ENCODE results near the gene ZNF714.
A peak's percentile ranks its signal among the peaks of the same experiment; 100 is the strongest.
"Not testable (repeated sequence)": the region's sequence is repeated elsewhere in the genome, so short reads cannot be mapped to it uniquely, and the experiment has no call there.

The ZNF714 gene

GRCh38 chr19:21130097-21130775 lies 48.2 kb downstream of the ZNF714 start:
- DNase-seq, result no peak

GRCh38 chr19:21133633-21134032 lies 51.6 kb downstream of the ZNF714 start:
- DNase-seq, result no peak

GRCh38 chr19:21134934-21135366 lies 52.9 kb downstream of the ZNF714 start:
- no peak for DNase-seq

GRCh38 chr19:21135433-21135832 lies 53.4 kb downstream of the ZNF714 start:
- DNase-seq, result no peak

- DNase-seq, result no peak
These were observed 56.1 kb downstream of the ZNF714 start for GRCh38 chr19:21138130-21138529.

GRCh38 chr19:21141006-21141405 lies 59.0 kb downstream of the ZNF714 start:
- DNase-seq, result not testable (repeated sequence)

- peak; percentile 95 for DNase-seq
These were observed 59.9 kb downstream of the ZNF714 start, which contains the start of gene ZNF431 for GRCh38 chr19:21141787-21142464. Gene ZNF431 (plus strand): TSS chr19:21142040. CDS start chr19:21142184, 144 bp downstream.

- DNase-seq, result no peak
These were observed 61.4 kb downstream of the ZNF714 start for GRCh38 chr19:21143428-21143827.

GRCh38 chr19:21143854-21144253 lies 61.9 kb downstream of the ZNF714 start:
- no peak for DNase-seq

GRCh38 chr19:21147540-21147939 lies 65.5 kb downstream of the ZNF714 start:
- no peak for DNase-seq

- no peak for DNase-seq
These were observed 66.7 kb downstream of the ZNF714 start for GRCh38 chr19:21148681-21149080.

- DNase-seq, result no peak
These were observed 67.9 kb downstream of the ZNF714 start for GRCh38 chr19:21149877-21150276.

GRCh38 chr19:21151460-21151859 lies 69.5 kb downstream of the ZNF714 start:
- no peak for DNase-seq

GRCh38 chr19:21158523-21159135 lies 76.6 kb downstream of the ZNF714 start:
- DNase-seq, result peak; percentile 19

GRCh38 chr19:21164541-21164940 lies 82.5 kb downstream of the ZNF714 start:
- DNase-seq, result no peak

- DNase-seq, result no peak
These were observed 84.4 kb downstream of the ZNF714 start for GRCh38 chr19:21166436-21166835.
